ENCODE results near the gene DDIT4.
A peak's percentile ranks its signal among the peaks of the same experiment; 100 is the strongest.

The DDIT4 gene

DNA sequence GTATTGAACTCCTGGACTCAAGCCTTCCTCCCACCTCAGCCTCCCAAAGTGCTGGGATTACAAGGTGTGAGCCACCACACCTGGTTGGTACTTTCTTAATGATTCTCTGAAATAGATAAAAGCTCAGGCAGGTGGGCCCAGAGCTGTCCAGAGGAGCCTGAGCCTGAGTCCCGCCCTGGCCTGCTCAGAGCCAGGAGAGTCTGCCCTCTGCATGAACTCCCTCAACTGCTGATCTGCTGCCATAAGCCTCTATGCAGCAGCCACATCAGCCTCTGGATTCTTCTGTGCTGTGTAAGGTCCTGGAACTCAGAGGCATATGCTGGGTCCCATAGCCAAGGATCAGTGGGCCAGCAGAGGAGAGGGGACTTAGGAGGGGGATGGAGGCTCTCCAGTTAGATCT lies 23.1 kb upstream of the DDIT4 start:
- no peak for DNase-seq

DNA sequence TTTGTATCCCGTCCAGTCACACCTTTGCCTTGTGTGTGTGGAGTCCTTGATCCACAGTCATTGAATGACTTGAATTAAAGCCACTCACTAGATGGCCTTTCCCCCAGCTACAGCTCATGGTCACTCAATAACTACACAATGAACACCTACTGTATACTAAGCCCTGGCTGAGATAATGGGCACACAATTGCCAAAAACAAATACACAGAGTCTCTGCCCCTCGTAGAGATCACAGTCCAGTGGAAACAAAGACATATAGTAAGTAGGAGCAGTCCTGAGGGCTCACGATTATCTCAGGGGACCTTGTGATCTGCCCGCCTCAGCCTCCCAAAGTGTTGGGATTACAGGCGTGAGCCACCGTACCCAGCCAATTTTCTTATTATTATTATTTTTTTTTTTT lies 22.1 kb upstream of the DDIT4 start:
- no peak for DNase-seq

GRCh38 chr10:72252972-72253371 lies 20.8 kb upstream of the DDIT4 start:
- no peak for DNase-seq

DNA sequence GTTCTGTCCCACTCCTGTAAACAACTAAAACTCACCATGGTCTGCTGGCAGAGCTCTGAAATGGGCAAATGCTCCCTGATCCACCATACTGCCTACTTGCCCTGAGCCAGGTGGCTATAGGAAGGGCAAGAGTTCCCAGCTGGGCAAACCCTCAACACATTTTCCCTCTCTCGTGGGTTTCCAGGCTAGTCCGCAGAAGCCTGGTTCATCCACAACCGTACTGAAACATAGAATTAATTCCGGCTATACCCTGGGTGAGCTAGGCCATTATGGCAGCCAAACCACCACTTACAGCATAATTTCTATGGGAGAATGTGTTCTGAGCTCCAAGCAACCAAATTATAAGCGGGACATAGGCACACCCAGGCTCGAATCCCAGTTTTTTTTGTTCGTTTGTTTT lies 20.1 kb upstream of the DDIT4 start:
- no peak for DNase-seq

DNA sequence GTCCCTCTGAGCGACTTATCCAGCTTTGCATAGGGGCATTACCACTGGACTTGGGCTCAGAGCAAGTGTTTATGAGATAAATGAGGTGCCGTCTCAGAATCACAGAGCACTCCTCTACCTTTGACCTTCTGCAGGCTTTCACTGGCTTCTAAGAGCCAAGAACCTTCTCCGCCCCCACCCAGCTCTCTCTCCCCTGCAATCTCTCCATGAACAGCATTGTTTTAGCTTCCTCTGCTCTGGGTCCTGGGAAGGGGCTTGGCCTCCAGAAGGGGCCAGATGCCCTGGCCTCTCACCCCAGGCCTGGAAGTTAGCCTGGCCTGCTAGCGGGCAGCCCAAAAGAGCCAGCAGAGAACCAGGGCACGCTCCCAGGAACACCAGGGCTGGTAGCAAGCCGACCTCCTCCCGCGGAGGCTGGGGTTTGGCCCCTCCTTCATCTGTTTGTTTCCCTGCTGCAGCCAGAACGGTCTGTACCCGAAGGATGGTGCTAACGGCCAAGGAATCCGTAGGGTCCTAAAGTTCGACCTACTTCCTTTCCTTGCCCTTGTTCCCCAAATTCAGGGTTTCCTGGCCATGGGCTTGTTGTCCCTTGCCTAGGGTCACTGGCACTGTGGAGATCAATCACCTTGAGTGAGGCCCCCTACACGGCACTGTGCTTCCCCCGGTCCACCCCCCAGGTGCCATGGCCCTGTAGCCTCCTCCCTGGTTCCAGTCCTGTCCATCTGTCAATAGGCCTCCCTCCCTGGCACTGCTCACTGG lies 18.7 kb upstream of the DDIT4 start:
- DNase-seq: peak; percentile 38

DNA sequence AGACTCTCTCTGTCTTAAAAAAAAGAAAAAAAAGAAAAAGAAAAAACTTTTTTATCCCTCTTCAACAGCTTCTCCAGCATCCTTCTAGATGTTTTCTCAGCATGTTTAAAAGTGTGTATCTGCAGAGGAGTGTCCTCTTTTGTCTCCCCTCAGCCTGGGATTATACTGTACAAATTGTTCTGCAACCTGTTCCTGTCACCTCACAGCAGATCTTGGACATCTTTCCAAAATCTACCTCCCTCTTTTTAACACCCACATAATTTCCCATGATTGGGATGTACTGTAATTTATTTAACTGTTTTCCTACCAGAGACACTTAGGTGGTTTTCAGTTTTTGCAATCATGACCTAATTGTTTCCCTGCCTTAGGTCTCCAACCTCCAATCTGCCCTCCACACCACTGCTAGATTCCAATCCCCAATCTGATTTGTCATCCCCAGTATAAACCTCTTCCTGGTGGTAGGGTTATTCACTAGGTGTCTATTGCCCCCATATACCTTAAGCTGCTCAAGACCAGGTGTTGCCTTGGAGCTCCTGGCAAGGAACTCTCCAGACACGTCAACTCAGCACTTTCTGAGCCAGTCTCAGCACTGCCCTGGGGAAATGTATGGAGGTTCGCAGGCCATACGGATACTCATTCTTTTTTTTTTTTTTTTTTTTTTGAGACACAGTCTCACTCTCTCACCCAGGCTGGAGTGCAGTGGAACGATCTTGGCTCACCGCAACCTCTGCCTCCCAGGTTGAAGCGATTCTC lies 17.6 kb upstream of the DDIT4 start:
- no peak for DNase-seq

GRCh38 chr10:72257051-72257892 lies 16.5 kb upstream of the DDIT4 start:
- DNase-seq: no peak

DNA sequence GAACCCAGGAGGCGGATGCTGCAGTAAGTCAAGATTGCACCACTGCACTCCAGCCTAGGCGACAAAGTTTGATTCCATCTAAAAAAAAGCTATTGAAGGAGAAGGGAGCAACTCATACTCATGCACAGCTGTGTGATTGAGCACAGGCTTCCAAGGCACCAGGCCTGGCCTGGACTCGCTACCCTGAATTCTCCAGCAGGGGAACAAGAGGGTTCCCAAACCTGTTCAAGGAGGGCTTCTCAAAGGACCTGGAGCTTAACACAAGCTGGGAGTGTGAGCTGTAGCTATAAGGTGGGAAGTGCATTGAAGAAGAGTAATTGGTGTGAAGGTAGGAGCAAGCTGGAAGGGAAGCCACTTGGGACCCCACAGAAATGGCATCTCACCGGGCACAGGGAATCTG lies 15.1 kb upstream of the DDIT4 start:
- no peak for DNase-seq

DNA sequence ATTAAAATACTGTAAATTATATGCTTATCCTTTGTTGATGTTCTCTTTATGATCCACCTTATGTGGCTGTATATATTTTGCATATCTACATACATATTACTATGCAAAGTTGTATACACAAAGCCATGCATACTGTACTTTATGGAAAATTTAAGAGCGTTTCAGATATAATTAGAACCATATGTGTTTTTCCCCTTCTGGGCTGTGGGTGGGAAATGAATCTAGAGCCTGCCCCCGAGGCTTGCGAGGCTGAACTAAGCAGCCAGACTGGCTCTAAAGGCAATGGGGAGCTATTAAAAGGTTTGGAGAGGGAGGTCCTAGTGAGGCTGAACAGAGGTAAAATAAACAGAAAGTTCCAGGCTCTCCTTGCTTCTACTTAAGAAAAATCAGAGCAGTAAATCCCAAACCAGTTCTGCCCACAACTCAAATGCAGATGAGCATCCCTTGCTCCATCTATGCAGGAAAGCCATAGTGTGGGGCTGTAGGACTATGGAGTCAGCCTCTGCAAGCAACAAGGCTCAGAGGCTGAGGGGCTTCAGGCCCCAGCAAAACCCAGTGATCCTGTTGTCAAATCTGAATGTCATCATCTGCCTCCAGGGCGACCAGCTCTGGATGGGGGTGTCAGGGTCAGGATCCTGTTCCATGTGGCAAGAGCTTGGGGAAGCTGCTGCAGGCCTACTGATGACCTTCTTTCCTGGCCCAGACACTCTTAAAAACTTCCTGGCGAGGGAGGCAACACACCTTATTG lies 14.1 kb upstream of the DDIT4 start:
- DNase-seq: no peak

- DNase-seq: peak; percentile 93
These were observed 13.3 kb upstream of the DDIT4 start for GRCh38 chr10:72260239-72260975.

- DNase-seq: no peak
These were observed 12.5 kb upstream of the DDIT4 start for GRCh38 chr10:72260976-72261783.

- no peak for DNase-seq
These were observed 11.8 kb upstream of the DDIT4 start for GRCh38 chr10:72261784-72262404.

DNA sequence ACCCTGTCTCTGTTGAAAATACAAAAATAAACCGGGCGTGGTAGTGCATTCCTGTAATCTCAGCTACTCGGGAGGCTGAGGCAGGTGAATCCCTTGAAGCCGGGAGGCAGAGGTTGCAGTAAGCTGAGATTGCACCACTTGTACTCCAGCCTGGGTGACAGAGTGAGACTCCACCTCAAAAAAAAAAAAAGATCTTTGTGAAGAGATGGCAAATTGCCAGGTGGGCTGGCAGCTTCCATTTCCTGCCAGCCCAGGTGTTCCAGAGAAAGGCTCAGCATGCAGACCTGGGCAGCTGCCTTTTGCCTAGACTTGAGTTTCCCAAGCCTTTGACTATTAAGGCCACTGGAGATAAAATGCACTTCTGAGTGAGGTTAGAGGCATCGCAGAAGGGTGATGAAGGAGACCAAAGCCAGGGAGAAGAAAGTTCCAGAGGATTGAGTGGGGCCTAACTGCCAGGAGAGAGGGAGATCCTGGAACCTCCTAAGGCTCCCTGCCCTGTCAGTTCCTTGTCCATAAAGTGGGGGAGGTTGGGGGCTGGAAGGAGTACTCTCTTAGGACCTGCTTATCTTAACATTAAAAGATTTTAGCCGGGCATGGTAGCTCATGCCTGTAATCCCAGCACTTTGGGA lies 10.0 kb upstream of the DDIT4 start:
- DNase-seq: peak; percentile 94

DNA sequence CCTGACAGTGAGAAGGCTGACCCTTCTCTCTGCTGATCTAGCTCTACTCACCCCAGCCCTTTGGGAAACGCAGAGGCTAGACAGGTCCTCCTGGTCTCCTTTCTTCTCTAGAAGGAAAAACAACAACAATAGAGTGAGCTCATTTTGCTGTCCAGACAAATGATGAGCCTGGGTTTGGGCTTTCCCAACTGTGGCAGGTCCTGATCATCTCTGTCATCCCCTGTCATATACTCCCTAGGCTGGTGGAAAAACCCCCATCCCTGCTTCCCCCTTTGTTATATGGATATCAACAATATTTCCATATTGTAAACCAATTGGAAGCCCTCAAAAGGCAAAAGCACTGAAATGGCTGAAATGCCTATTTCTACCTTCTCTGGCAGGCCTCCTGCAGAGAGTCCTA lies 9.2 kb upstream of the DDIT4 start:
- DNase-seq: no peak

DNA sequence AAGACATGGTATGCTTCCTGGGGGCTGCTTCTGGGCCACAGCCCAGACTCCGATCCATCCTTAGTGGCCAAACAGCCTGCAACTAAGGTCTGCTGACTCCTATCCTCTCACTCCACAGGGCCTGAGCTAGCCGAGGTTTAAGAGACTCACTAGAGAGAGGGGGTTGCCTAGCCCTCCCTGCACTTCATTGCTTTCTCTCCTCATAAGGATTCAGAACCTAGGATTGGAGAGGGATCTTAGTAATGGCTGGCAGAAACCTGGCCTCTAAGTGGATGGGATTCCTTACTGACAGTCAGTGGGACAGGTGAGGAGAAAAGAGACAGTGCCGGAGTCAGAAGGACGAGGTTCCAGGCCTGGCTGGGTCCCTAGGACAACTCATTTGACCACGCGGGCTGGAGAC lies 8.2 kb upstream of the DDIT4 start:
- no peak for DNase-seq

GRCh38 chr10:72265990-72266865 lies 7.5 kb upstream of the DDIT4 start:
- no peak for DNase-seq

DNA sequence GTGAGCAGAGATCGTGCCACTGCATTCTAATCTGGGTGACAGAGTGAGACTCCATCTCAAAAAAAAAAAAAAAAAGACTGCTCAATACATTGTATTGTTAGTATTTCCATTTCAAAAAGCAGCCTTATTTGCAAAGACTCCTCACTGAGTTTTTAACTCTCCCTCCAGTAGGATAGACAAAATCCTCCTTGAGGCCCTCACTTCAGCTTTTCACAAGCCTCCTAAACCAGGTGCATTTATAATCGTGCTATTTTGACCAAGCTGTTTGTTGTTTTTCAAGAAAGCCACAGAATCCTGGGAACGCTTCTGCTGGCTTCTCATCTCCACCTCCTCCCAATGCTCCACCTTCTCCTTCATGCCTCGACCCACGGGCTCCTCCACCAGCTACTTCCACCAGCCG lies 6.3 kb upstream of the DDIT4 start:
- no peak for DNase-seq

- DNase-seq: no peak
These were observed 5.8 kb upstream of the DDIT4 start for GRCh38 chr10:72267819-72268399.
